H9 (cell line): ENCODE measurements around the gene RBM14. TPM values are rescaled to one million over a fixed set of nuclear protein-coding genes. Genes with fewer than 3 reads are reported as not detected.

ENCODE experiments used
- DNase-seq: peaks from one replicate; pipeline ENCODE4 v3.0.0-alpha.2; 2017
- H2AFZ ChIP-seq: one replicate; pipeline ENCODE4 v1.6.1; 2013; ENCODE audit warnings: mild to moderate bottlenecking, low read length, control low read depth, moderate library complexity
- H2AK5ac ChIP-seq: 2 replicates; pipeline ENCODE4 v1.6.1; 2013; ENCODE audit warnings: low read length, control low read depth, mixed read lengths; ENCODE audit not compliant: insufficient read length
- H2BK120ac ChIP-seq: one replicate; pipeline ENCODE4 v1.6.1; 2013; ENCODE audit warnings: low read depth, mild to moderate bottlenecking, low read length, control low read depth, inconsistent platforms; ENCODE audit not compliant: poor library complexity, severe bottlenecking
- H2BK12ac ChIP-seq: 2 replicates; pipeline ENCODE4 v1.6.1; 2013; ENCODE audit warnings: low read length, control low read depth, mixed read lengths, low read depth; ENCODE audit not compliant: insufficient read length
- H2BK15ac ChIP-seq: 2 replicates; pipeline ENCODE4 v1.6.1; 2013; ENCODE audit warnings: low read depth, low read length, control low read depth
- H2BK20ac ChIP-seq: one replicate; pipeline ENCODE4 v1.6.1; 2013; ENCODE audit warnings: low read depth, mild to moderate bottlenecking, low read length, control low read depth, inconsistent platforms; ENCODE audit not compliant: poor library complexity, severe bottlenecking
- H2BK5ac ChIP-seq: 2 replicates; pipeline ENCODE4 v1.6.1; 2013; ENCODE audit warnings: low read length, control low read depth, mixed read lengths; ENCODE audit not compliant: insufficient read length
- H3K14ac ChIP-seq: 2 replicates; pipeline ENCODE4 v1.6.1; 2013; ENCODE audit warnings: low read length, control low read depth; ENCODE audit not compliant: insufficient read depth
- H3K18ac ChIP-seq: 2 replicates; pipeline ENCODE4 v1.6.1; 2013; ENCODE audit warnings: low read depth, mild to moderate bottlenecking, mixed read lengths, low read length, control low read depth; ENCODE audit not compliant: insufficient read length
- H3K23ac ChIP-seq: 2 replicates; pipeline ENCODE4 v1.6.1; 2013; ENCODE audit warnings: low read length, control low read depth, mixed read lengths, low read depth; ENCODE audit not compliant: insufficient read length
- H3K23me2 ChIP-seq: 2 replicates; pipeline ENCODE4 v1.6.1; 2013; ENCODE audit warnings: low read depth, mild to moderate bottlenecking, mixed read lengths, low read length, control low read depth; ENCODE audit not compliant: insufficient read length, poor library complexity, severe bottlenecking
- H3K27ac ChIP-seq: 2 replicates; pipeline ENCODE4 v1.5.1; 2013; ENCODE audit warnings: low read length, control low read depth, mixed read lengths, low read depth; ENCODE audit not compliant: insufficient read length
- H3K27me3 ChIP-seq: 2 replicates; pipeline ENCODE4 v1.6.1; 2013; ENCODE audit warnings: low read length, control low read depth, inconsistent platforms; ENCODE audit not compliant: insufficient read depth
- H3K4ac ChIP-seq: 2 replicates; pipeline ENCODE4 v1.6.1; 2013; ENCODE audit warnings: low read depth, mild to moderate bottlenecking, control low read depth, inconsistent platforms, low read length, moderate library complexity
- H3K4me1 ChIP-seq: 2 replicates; pipeline ENCODE4 v1.6.1; 2013; ENCODE audit warnings: low read length, control low read depth, inconsistent platforms; ENCODE audit not compliant: insufficient read depth
- H3K4me2 ChIP-seq: 2 replicates; pipeline ENCODE4 v1.6.1; 2013; ENCODE audit warnings: low read length, control low read depth, mixed read lengths; ENCODE audit not compliant: insufficient read length, insufficient read depth
- H3K56ac ChIP-seq: 2 replicates; pipeline ENCODE4 v1.6.1; 2013; ENCODE audit warnings: low read depth, mild to moderate bottlenecking, mixed read lengths, low read length, control low read depth; ENCODE audit not compliant: insufficient read length
- H3K79me1 ChIP-seq: 2 replicates; pipeline ENCODE4 v1.6.1; 2013; ENCODE audit warnings: low read depth, mild to moderate bottlenecking, moderate library complexity, low read length, control low read depth, inconsistent platforms; ENCODE audit not compliant: insufficient read depth, poor library complexity, severe bottlenecking
- H3K79me2 ChIP-seq: 2 replicates; pipeline ENCODE4 v1.6.1; 2013; ENCODE audit warnings: low read length, control low read depth, inconsistent platforms; ENCODE audit not compliant: insufficient read depth
- H3K9ac ChIP-seq: 2 replicates; pipeline ENCODE4 v1.6.1; 2013; ENCODE audit warnings: low read length, control low read depth, mixed read lengths; ENCODE audit not compliant: insufficient read length; ENCODE audit errors: extremely low read depth
- H3K9me3 ChIP-seq: one replicate; pipeline ENCODE4 v1.6.1; 2013; ENCODE audit warnings: low read depth, low read length, inconsistent platforms; ENCODE audit not compliant: control insufficient read depth
- H3T11ph ChIP-seq: one replicate; pipeline ENCODE4 v1.6.1; 2013; ENCODE audit warnings: mild to moderate bottlenecking, low read length, control low read depth, inconsistent platforms
- H4K20me1 ChIP-seq: one replicate; pipeline ENCODE4 v1.6.1; 2013; ENCODE audit not compliant: control insufficient read depth, insufficient read length, insufficient read depth
- H4K5ac ChIP-seq: 2 replicates; pipeline ENCODE4 v1.6.1; 2013; ENCODE audit warnings: low read depth, mild to moderate bottlenecking, mixed read lengths, low read length, control low read depth; ENCODE audit not compliant: insufficient read length
- H4K8ac ChIP-seq: replicated peaks from 2 replicates; pipeline ENCODE4 v1.6.1; 2013; ENCODE audit warnings: low read length, control low read depth, mixed read lengths, low read depth; ENCODE audit not compliant: insufficient read length
- H4K91ac ChIP-seq: 2 replicates; pipeline ENCODE4 v1.6.1; 2013; ENCODE audit warnings: low read depth, mild to moderate bottlenecking, moderate library complexity, mixed read lengths, low read length, control low read depth; ENCODE audit not compliant: insufficient read length
- H3K27ac Mint-ChIP-seq, 3 experiments: 2 replicates in 2 of 3; 3 replicates in 1 of 3; pipeline ENCODE4 v1.8.0; 2020 to 2021; ENCODE audit warnings: mixed read lengths in 3 of 3, mild to moderate bottlenecking in 1 of 3, moderate library complexity in 1 of 3
- H3K27me3 Mint-ChIP-seq: 2 replicates; pipeline ENCODE4 v1.8.0; 2021; ENCODE audit warnings: low read depth, mild to moderate bottlenecking, moderate library complexity, mixed read lengths
- H3K36me3 Mint-ChIP-seq, 3 experiments: 2 replicates in 2 of 3; 3 replicates in 1 of 3; pipeline ENCODE4 v1.8.0; 2020 to 2021; ENCODE audit warnings: low read depth in 3 of 3, mixed read lengths in 3 of 3; ENCODE audit not compliant: insufficient read depth in 1 of 3
- H3K4me1 Mint-ChIP-seq, 2 experiments: 2 replicates each; pipeline ENCODE4 v1.8.0; 2020; ENCODE audit warnings: mixed read lengths in 2 of 2
- H3K4me3 Mint-ChIP-seq, 2 experiments: 2 replicates in 1 of 2; 3 replicates in 1 of 2; pipeline ENCODE4 v1.8.0; 2020 to 2021; ENCODE audit warnings: mild to moderate bottlenecking in 2 of 2, mixed read lengths in 2 of 2, moderate library complexity in 1 of 2
- H3K9me3 Mint-ChIP-seq, 2 experiments: 2 replicates in 1 of 2; 3 replicates in 1 of 2; pipeline ENCODE4 v1.8.0; 2020; ENCODE audit warnings: mild to moderate bottlenecking in 2 of 2, mixed read lengths in 2 of 2, moderate library complexity in 1 of 2
- CTCF ChIP-seq: fragments of 200-600 bp; sonication (generic); conservative IDR thresholded peaks from 3 replicates; pipeline ENCODE4 v1.8.0; 2021; ENCODE audit warnings: antibody characterized with exemption, mild to moderate bottlenecking
- WGBS: extraction: QIAGEN DNeasy Blood & Tissue Kit; methylation state at CpG from one replicate; pipeline ENCODE4 v1.1.7; 2013; ENCODE audit warnings: missing lambda C conversion rate, low lambda C conversion rate, mixed read lengths; ENCODE audit not compliant: insufficient read length; ENCODE audit errors: extremely low coverage; 5-methylcytosine and 5-hydroxymethylcytosine counted together
- total RNA-seq: library from RNA; stranded (reverse); gene quantifications from 2 replicates; pipeline ENCODE4 v1.2.1, GENCODE V29; 2021

Gene RBM14
- total RNA-seq, 1 experiment from 2014 or later: 171 TPM

GRCh38 chr11:66651016-66651415 lies 34.6 kb downstream of the RBM14 start:
- H4K8ac ChIP-seq: no peak overlapping the region
- Mint-ChIP-seq H3K36me3 (peaks cover 55 to 78% (median 77%) of the 10 kb centered on the region in 3 experiments), H3K9me3 (no peaks in the 10 kb centered on the region), H3K4me1 (peaks cover 4% of the 10 kb centered on the region in 2 experiments; a peak in 3 of 4 replicates), H3K27me3 (no peaks in the 10 kb centered on the region; the same call in 1 of the 2 replicates), H3K27ac (peak overlapping the region in 1 of 3 experiments; percentile 74; a peak in 1 of 7 replicates), H3K4me3 (no peak overlapping the region)
- no peak overlapping the region for H2BK20ac ChIP-seq
- no peak overlapping the region for H2BK5ac ChIP-seq
- no peak overlapping the region for H3K18ac ChIP-seq
- no peak overlapping the region for H3K4me2 ChIP-seq
- no peak overlapping the region for H4K5ac ChIP-seq
- no peak overlapping the region for H3K23ac ChIP-seq
- H3K9ac ChIP-seq: no peak overlapping the region
- H3K79me2 ChIP-seq: peaks cover 12% of the 10 kb centered on the region; the same call in 1 of the 2 replicates
- no peak overlapping the region for H3K56ac ChIP-seq
- TF ChIP-seq CTCF: no peak
- no peak overlapping the region for H3K4ac ChIP-seq
- H3K4me1 ChIP-seq: no peaks in the 10 kb centered on the region
- no peaks in the 10 kb centered on the region for H3K23me2 ChIP-seq
- WGBS: no CpG with 5 or more reads among the region's 2 CpGs
- H2AK5ac ChIP-seq: no peak overlapping the region
- no peak for DNase-seq
- H3K27me3 ChIP-seq: no peaks in the 10 kb centered on the region
- no peak overlapping the region for H3T11ph ChIP-seq
- no peak overlapping the region for H3K14ac ChIP-seq
- H2BK12ac ChIP-seq: no peak overlapping the region
- H3K79me1 ChIP-seq: peaks cover 16% of the 10 kb centered on the region
- no peak overlapping the region for H4K91ac ChIP-seq
- H2BK15ac ChIP-seq: no peak overlapping the region
- no peaks in the 10 kb centered on the region for H4K20me1 ChIP-seq
- H2BK120ac ChIP-seq: no peak overlapping the region
- H3K9me3 ChIP-seq: no peaks in the 10 kb centered on the region
- H3K27ac ChIP-seq: no peak overlapping the region
- no peak overlapping the region for H2AFZ ChIP-seq
